Activated CD8-positive, alpha-beta memory T cell treated with anti-CD3 and anti-CD28 coated beads, Interleukin-2, amount 50 U/mL, for 4 hours (primary cell): ENCODE results near the gene KRTAP20-4.

ENCODE experiments used
- DNase-seq: peaks from one replicate; pipeline ENCODE4 v3.0.0-alpha.2; 2020

Gene KRTAP20-4

GRCh38 chr21:30620522-30620921 lies at the start of gene KRTAP20-4:
TSS of gene KRTAP20-4 (plus strand) at chr21:30620627.
- no peak for DNase-seq

GRCh38 chr21:30577766-30578165 lies 42.7 kb upstream of the KRTAP20-4 start:
- DNase-seq, result no peak

- DNase-seq, result no peak
Measured at GRCh38 chr21:30579346-30579745, 41.1 kb upstream of the KRTAP20-4 start.

- DNase-seq, result no peak
Measured at GRCh38 chr21:30580132-30580531, 40.3 kb upstream of the KRTAP20-4 start.

GRCh38 chr21:30582870-30583269 lies 37.6 kb upstream of the KRTAP20-4 start:
- no peak for DNase-seq

- DNase-seq, result no peak
Measured at GRCh38 chr21:30590297-30590696, 30.1 kb upstream of the KRTAP20-4 start, which contains the start of gene KRTAP22-2. TSS of gene KRTAP22-2 (minus strand) at chr21:30590397.

DNA sequence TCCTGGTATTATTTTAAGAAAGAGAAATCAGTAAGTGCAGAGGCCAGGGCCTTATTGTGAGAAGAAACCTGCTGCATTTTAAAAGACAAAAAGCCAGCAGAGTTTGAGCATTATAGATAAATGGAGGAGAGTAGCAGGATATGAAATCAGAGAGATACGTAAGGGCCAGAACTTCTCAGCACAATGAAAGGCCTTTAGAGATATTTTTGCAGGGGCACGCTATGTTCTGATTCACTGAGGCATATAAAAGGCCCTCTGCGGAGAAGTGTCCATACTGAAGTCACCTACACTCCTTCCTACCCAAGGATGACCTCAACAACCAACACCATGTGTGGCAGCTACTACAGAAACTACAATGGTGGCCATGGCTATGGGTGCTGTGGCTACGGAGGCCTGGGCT lies 28.3 kb upstream of the KRTAP20-4 start, which contains the start of gene KRTAP6-3:
Gene KRTAP6-3, plus strand, starts transcription at position 301 of the 400 bp plus-strand sequence. Its CDS starts 6 bp downstream, at position 307.
- DNase-seq, result no peak

GRCh38 chr21:30598802-30599201 lies 21.6 kb upstream of the KRTAP20-4 start, which contains the start of gene KRTAP6-2:
TSS of gene KRTAP6-2 (minus strand) at chr21:30598902. CDS start at chr21:30598874, 28 bp downstream.
- DNase-seq, result no peak

- no peak for DNase-seq
Measured at GRCh38 chr21:30600787-30601186, 19.6 kb upstream of the KRTAP20-4 start, which contains the start of gene KRTAP22-1. TSS of gene KRTAP22-1 (plus strand) at chr21:30601087.

GRCh38 chr21:30605968-30606367 lies 14.5 kb upstream of the KRTAP20-4 start:
- DNase-seq, result no peak

DNA sequence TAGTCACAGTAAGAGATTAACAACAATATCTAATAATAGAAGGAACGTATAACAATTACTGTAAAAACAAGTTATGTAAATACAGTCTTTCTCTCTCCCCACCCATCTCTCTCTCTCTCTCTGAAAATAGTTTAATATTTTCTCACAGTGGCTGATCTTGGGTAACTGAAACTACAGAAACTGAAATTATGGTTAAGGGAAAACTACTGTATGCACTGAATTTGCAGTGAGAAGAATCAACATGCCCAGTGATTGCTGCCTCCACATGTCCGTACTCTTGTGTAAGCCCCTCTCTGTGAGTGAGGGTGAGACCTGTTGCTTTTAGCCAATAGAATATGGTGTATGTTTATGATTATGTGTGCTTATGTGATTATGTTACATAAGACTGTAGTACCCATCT lies 8.3 kb upstream of the KRTAP20-4 start:
- DNase-seq, result no peak

DNA sequence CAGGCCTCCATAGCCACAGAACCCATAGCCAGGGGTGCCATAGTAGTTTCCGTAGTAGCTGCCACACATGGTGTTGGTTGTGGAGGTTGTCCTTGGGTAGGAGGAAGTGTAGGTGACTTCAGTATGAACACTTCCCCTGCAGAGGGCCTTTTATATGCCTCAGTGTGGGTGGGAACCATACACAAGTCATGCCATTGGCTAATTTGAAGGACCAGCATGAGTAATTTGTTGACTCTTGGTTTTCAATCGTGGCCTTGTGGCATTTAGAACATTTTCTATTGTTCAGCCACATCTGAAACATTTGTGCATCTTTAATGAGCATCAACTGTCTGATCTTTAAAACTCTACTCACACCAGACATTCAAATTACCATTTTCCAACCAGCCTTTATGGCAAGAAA lies 6.6 kb upstream of the KRTAP20-4 start, which contains the start of gene KRTAP6-1:
Gene KRTAP6-1, minus strand, starts transcription at position 95 of the 400 bp plus-strand sequence. Its CDS starts 26 bp downstream, at position 69.
- no peak for DNase-seq

DNA sequence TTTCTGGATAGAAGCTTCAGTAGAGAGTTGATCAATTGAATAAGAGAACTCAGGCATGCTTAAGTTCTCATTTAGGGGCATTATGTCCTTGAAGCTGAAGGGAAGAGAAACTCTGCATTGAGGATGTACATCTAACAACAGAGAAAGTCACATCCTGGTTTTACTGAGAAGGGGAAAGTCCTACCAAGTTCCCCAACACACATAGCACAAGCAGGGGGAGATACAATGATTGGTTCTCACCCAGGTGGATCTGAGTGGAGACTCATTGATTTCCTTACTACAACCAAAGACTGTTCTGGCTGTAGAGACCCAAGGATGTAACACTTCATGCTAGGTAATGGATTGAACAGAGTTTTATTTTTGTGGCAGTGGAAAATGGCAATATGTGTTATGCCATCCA lies 5.2 kb upstream of the KRTAP20-4 start:
- DNase-seq, result no peak

DNA sequence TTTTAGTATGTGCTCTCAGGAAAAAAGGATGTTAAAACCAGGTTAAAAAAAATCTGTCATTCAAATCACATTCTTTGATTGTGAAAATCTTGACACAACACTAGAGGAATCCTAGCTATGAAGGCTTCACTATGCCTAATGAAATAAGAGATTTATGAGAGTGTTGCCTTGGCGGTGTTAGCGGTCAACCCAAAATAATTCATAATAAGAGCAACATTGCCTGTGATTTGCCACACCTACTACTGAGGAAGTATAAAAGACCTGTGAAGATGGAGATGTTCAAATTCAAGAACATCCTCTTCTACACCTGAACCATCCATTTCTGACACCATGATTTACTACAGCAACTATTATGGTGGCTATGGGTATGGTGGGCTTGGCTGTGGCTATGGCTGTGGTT lies 4.3 kb upstream of the KRTAP20-4 start, which contains the start of gene KRTAP20-1:
Gene KRTAP20-1, plus strand, starts transcription at position 301 of the 400 bp plus-strand sequence. Its CDS starts 30 bp downstream, at position 331.
- DNase-seq, result no peak

DNA sequence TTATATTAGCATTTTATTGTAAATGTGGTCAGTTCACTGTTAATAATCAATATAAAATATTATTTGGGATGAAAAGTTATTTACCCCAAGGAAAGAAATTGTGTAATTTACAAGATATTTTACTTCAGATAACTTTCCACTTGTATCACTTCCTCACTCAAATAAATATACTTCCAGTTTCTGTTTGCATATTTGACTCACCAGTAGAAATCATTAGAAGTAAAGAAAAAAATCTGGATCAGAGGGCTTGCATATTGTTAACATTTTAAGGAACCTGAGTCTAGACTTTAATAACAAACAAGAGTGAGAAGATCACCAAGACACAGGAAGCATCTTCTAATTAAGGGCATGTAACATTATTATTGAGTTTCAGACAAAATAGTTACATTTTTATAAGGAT lies 347 bp upstream of the KRTAP20-4 start:
- no peak for DNase-seq

DNA sequence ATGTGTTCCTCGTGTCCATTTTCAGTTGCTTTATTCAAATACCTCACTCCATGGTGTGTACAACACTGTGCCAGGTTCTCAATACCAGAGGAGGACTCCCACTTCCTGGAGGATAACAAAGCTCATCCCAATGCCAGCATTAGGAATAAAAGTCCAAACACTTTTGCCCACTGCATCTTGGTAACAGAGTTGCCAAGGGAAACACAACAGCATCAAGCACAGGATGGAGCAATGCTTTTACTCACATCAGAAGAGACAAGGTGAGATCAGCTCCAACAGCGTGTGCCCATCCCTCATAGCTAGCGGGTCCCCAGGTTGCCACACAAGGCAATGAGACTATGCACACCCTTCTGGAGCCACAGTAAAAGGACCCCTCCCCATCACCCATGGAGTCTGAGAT lies 2.9 kb downstream of the KRTAP20-4 start:
- no peak for DNase-seq

DNA sequence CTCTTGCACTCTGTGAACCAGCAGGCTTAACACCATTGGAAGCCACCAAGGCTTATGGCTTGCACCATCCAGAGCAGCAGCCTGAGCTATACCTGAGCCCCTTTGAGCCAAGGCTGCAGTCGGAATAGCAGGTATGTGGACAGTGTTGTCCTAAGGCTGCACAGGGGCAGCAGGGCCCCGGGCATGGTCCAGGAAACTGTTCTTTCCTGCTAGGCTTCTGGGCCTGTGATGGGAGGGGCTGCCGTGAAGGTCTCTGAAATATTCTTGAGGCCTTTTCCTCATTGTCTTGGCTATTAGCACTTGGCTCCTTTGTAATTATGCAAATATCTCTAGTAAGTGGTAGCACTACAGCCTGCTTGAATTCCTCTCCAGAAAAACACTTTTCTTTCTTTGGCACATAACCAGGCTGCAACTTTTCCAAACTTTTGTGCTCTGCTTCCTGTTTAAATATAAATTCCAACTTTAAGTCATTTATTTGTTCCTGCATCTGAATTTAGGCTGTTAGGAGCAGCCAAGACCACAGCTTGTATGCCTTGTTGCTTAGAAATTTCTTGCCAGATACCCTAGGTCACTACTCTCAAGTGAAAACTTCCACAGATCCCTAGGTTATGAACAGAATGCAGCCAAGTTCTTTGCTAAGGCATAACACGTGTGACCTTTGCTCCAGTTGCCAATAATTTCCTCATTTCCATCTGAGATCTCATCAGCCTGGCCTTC lies 5.2 kb downstream of the KRTAP20-4 start:
- DNase-seq, result no peak

GRCh38 chr21:30628109-30628508 lies 7.7 kb downstream of the KRTAP20-4 start:
- no peak for DNase-seq

GRCh38 chr21:30629200-30629599 lies 8.8 kb downstream of the KRTAP20-4 start:
- DNase-seq, result no peak

- no peak for DNase-seq
Measured at GRCh38 chr21:30634906-30635305, 14.5 kb downstream of the KRTAP20-4 start, which contains the start of gene KRTAP20-2. TSS of gene KRTAP20-2 (plus strand) at chr21:30635206. CDS start at chr21:30635264, 58 bp downstream.

DNA sequence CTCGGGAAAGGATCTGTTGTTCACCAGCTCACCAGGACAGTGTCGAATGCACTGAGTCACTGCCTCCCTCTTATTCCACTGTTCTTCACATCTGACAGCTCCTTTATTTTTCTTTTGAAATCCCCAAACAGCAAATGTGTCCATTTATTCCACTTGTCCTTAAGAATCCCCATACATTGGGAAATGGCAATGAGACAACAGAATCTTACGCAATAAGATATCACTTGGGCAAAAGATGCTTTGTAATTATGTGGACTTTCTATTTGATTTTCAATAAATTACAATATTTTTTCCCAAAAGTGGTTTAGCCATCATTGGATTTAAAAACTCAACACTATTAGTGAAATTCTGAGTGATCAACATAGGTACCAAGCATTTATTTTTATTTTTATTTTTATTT lies 18.3 kb downstream of the KRTAP20-4 start:
- DNase-seq, result no peak

DNA sequence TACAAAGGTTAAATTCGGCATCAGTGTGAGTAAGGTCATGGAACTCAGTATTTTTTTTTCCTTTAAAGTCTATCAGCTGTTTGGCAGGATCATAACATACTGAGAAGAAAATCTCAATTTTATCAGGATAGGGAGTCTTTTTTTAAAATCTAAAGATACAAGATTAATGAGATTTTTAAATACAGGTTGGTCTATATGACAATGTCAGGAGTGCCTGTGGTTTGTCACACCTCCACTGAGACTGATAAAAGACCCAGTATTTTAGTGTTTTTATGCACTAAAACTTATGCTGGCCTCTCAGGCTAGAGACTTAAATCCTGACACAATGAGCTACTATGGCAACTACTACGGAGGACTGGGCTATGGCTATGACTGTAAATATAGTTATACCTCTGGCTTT lies 22.1 kb downstream of the KRTAP20-4 start, which contains the start of gene KRTAP20-3:
Gene KRTAP20-3, plus strand, starts transcription at position 301 of the 400 bp plus-strand sequence.
- DNase-seq, result no peak

GRCh38 chr21:30646904-30647414 lies 26.5 kb downstream of the KRTAP20-4 start:
- DNase-seq, result no peak

- DNase-seq, result no peak
Measured at GRCh38 chr21:30652891-30653290, 32.5 kb downstream of the KRTAP20-4 start.
